ENCODE measurements around the gene RRAS2. TPM values are rescaled to one million over a fixed set of nuclear protein-coding genes. Genes with fewer than 3 reads are reported as not detected.

Gene RRAS2
- total RNA-seq, 1 experiment from 2014 or later: 193 TPM

Other genes starting within 250 kb of the RRAS2 start
- gene COPB1, start 140.6 kb upstream of the RRAS2 start, total RNA-seq (2014; rRNA removed; shearing (Covaris generic); ENCODE audit: low replicate concordance): 248 and 274 TPM in 2 replicates
- gene PSMA1, start 161.2 kb upstream of the RRAS2 start, total RNA-seq (2014; rRNA removed; shearing (Covaris generic); ENCODE audit: low replicate concordance): 354 and 406 TPM in 2 replicates